Prostate gland (tissue), 2 donors: ENCODE results near the gene FHIT.

ENCODE experiments used
- POLR2A ChIP-seq: fragments of 450-650 bp; IDR thresholded peaks from one replicate; pipeline ENCODE4 v1.6.1; 2016; ENCODE audit warnings: antibody characterized with exemption, mild to moderate bottlenecking
- POLR2AphosphoS5 ChIP-seq: sonication (generic); formaldehyde crosslinking; IDR thresholded peaks from one replicate; pipeline ENCODE4 v1.6.1; 2017; ENCODE audit warnings: antibody characterized with exemption
- TF ChIP-seq, protein P1 (sequence below), 4 experiments: fragments of 200-600 bp in 2 of 4; fragments of 450-650 bp in 2 of 4; sonication (generic) in 2 of 4; IDR thresholded peaks; 1 replicate in 3 of 4; 2 replicates in 1 of 4; pipeline ENCODE4 v1.5.1; 2016 to 2019; ENCODE audit warnings: antibody characterized with exemption in 4 of 4, mild to moderate bottlenecking in 2 of 4, moderate library complexity in 2 of 4

DNA sequence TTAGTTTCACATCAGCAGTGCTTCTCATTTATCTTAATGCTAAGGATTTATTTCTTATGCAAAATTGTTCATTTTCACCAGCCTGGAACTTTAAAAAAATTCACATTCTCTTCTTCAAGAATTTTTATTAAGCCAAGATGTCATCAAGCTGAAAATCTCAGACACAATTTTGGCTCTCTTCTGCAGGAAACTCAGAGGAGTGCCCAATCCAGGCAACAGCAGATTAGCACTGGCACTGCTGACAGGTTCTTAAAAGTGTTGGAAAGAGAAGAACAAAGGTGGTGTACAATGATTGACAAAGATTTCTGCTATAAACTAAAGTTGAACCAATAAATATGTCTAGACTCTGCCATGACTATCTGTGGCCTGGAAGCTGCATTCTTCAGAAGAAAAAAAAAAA lies 479.5 kb downstream of the FHIT start:
- TF ChIP-seq, protein P1, sequence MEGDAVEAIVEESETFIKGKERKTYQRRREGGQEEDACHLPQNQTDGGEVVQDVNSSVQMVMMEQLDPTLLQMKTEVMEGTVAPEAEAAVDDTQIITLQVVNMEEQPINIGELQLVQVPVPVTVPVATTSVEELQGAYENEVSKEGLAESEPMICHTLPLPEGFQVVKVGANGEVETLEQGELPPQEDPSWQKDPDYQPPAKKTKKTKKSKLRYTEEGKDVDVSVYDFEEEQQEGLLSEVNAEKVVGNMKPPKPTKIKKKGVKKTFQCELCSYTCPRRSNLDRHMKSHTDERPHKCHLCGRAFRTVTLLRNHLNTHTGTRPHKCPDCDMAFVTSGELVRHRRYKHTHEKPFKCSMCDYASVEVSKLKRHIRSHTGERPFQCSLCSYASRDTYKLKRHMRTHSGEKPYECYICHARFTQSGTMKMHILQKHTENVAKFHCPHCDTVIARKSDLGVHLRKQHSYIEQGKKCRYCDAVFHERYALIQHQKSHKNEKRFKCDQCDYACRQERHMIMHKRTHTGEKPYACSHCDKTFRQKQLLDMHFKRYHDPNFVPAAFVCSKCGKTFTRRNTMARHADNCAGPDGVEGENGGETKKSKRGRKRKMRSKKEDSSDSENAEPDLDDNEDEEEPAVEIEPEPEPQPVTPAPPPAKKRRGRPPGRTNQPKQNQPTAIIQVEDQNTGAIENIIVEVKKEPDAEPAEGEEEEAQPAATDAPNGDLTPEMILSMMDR (IDR thresholded peaks at IDR 0.05) = no peak
- TF ChIP-seq POLR2AphosphoS5 (no peak), POLR2A (no peak)
